Thyroid gland (tissue), 4 donors: ENCODE measurements around the gene AFAP1L1. TPM values are rescaled to one million over a fixed set of nuclear protein-coding genes. Genes with fewer than 3 reads are reported as not detected.
"Not testable (repeated sequence)": the region's sequence is repeated elsewhere in the genome, so short reads cannot be mapped to it uniquely, and the experiment has no call there.

ENCODE experiments used
- DNase-seq, 2 donors: peaks; one replicate each; pipeline ENCODE4 v3.0.0-alpha.2; 2019
- H3K27ac ChIP-seq, 3 donors: fragments of 200-600 bp; sonication (generic); 1 replicate in 2 of 3; 2 replicates in 1 of 3; pipeline ENCODE4 v1.5.1; 2016 to 2019; ENCODE audit warnings: mild to moderate bottlenecking in 1 of 3, moderate library complexity in 1 of 3
- H3K27me3 ChIP-seq: fragments of 200-600 bp; sonication (generic); one replicate; pipeline ENCODE4 v1.5.1; 2019
- H3K36me3 ChIP-seq, 2 donors: fragments of 200-600 bp; sonication (generic); one replicate each; pipeline ENCODE4 v1.5.1; 2016 to 2019
- H3K4me1 ChIP-seq, 2 donors: fragments of 200-600 bp; sonication (generic); one replicate each; pipeline ENCODE4 v1.5.1; 2017 to 2019
- H3K4me3 ChIP-seq, 3 donors: fragments of 200-600 bp; sonication (generic); replicated peaks in 1 of 3; 1 replicate in 2 of 3; 2 replicates in 1 of 3; pipeline ENCODE4 v1.5.1; 2016; ENCODE audit warnings: mild to moderate bottlenecking in 1 of 3
- H3K9me3 ChIP-seq: fragments of 200-600 bp; sonication (generic); one replicate; pipeline ENCODE4 v1.5.1; 2017
- POLR2A ChIP-seq, 2 donors: fragments of 450-650 bp; IDR thresholded peaks; one replicate each; pipeline ENCODE4 v1.6.1; 2017; ENCODE audit warnings: antibody characterized with exemption in 2 of 2, mild to moderate bottlenecking in 2 of 2, moderate library complexity in 1 of 2
- WGBS, 2 donors: methylation state at CpG; one replicate each; pipeline ENCODE4 v1.1.5; 2017; 5-methylcytosine and 5-hydroxymethylcytosine counted together
- intact Hi-C: fragments of 100-400 bp; cut with DNase I; formaldehyde crosslinking; loops from one replicate; pipeline ENCODE4 v1.15.1; 2023
- total RNA-seq, 4 donors: library from RNA; depleted of rRNA; stranded (reverse); fragments of >200 nt; gene quantifications; one replicate each; pipeline ENCODE4 v1.2.3, GENCODE V29; 2016
- TF ChIP-seq, protein P1 (sequence below), 6 experiments: fragments of 200-600 bp in 3 of 6; fragments of 450-650 bp in 3 of 6; sonication (generic) in 3 of 6; IDR thresholded peaks; one replicate each; pipeline ENCODE4 v1.5.1; 2016 to 2019; ENCODE audit warnings: antibody characterized with exemption in 6 of 6, mild to moderate bottlenecking in 2 of 6, inconsistent platforms in 1 of 6, moderate library complexity in 1 of 6

Gene AFAP1L1
- total RNA-seq, 4 donors from 2014 or later = 15.9 to 43.1 (median 26.8) TPM

DNA sequence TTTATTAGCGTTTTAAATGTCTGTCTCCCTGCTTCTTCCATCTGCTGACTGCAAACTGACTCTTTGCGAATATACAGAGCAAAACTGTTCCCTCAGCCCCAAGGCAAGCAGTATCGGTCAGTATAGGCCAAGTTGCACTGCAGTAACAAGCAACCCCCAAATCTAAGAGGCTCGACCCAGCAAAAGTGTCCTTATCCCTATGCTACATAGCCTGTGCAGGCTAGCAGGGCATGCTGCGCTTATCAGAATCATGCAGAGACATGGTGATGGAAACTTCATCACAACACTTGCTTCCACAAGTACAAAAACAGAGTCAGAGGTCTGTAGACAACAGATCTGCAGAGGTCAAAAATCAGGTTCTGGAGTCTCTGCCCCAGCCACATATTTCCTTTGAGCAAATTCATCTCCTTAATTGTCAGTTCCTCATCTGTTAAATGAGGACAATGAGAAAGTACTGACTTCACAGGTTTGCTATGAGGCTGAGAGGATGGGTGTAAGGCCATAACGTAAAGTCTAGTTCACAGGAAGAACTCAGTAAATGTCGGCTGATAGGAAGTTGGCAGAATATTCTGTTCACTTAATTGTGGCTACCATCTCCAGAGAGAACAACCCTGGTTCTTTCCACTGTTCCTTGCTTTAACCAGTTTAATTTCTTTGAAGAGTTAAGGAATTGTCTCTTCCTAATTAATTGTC, 117.0 kb downstream of the AFAP1L1 start:
- Histone ChIP-seq H3K27ac (no peak overlapping the region), H3K4me1 (no peaks in the 10 kb centered on the region)

DNA sequence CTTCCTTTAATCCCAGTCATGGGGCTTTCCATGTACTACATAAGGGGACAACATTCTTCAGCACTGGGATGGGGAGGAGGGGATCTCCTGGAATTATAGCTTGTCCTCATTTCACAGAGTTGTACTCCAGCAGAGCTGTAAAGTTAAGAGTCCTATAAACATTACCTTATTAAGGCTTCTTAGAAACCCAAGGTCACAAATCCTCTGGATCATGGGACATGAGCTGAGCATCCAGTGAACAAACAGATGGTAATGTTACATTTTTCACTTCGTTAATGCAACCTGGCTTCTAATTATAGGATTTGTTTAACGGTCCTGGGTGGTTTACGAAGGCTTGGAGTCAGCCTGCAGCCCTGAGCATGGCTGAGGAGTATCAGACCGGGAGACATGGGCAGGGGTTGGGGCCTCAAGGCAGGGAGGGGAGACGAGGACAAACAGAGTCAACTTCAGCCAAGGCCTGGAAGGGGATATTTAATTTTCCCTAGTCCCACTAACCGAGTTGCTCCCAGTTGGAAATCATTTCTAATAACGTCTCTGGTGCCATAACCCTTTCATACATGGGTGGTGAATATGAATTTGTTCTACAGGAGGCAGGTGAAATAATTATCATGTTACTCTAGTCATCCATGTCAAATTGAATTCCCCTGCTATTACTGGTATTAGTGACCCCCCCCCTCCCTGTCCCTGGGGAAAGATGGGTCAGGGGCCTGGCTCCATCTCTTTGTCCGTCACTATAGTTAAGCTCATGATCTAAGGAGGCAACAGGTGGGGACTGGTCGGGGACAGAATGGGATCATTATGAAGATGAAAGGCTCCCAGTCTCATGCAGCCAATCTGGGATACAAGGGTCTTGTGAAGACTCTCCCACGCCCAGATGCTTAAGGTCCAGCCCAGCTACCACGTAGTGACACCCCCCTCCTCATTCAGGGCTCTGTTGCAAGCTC, 118.2 kb downstream of the AFAP1L1 start:
- H3K4me1 ChIP-seq = no peaks in the 10 kb centered on the region
- no peak for TF ChIP-seq POLR2A (IDR thresholded peaks at IDR 0.05)
- TF ChIP-seq, protein P1, sequence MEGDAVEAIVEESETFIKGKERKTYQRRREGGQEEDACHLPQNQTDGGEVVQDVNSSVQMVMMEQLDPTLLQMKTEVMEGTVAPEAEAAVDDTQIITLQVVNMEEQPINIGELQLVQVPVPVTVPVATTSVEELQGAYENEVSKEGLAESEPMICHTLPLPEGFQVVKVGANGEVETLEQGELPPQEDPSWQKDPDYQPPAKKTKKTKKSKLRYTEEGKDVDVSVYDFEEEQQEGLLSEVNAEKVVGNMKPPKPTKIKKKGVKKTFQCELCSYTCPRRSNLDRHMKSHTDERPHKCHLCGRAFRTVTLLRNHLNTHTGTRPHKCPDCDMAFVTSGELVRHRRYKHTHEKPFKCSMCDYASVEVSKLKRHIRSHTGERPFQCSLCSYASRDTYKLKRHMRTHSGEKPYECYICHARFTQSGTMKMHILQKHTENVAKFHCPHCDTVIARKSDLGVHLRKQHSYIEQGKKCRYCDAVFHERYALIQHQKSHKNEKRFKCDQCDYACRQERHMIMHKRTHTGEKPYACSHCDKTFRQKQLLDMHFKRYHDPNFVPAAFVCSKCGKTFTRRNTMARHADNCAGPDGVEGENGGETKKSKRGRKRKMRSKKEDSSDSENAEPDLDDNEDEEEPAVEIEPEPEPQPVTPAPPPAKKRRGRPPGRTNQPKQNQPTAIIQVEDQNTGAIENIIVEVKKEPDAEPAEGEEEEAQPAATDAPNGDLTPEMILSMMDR (IDR thresholded peaks at IDR 0.05) = no peak
- intact Hi-C loops = no loop called here
- H3K9me3 ChIP-seq = no peaks in the 10 kb centered on the region
- DNase-seq = no peak
- H3K4me3 ChIP-seq = no peak overlapping the region
- 84 to 91% methylated on average over 11 of the region's 11 CpGs for WGBS, 2 donors
- no peak overlapping the region for H3K27ac ChIP-seq
- H3K36me3 ChIP-seq = no peaks in the 10 kb centered on the region
- no peaks in the 10 kb centered on the region for H3K27me3 ChIP-seq

More for the DNA sequence above, 117.0 kb downstream of the AFAP1L1 start:
- H3K9me3 ChIP-seq = no peaks in the 10 kb centered on the region
- TF ChIP-seq POLR2A (IDR thresholded peaks at IDR 0.05) = no peak
- TF ChIP-seq, protein P1 (IDR thresholded peaks at IDR 0.05) = no peak
- 64 to 78% methylated on average over 7 of the region's 7 CpGs for WGBS, 2 donors
- H3K27me3 ChIP-seq = no peaks in the 10 kb centered on the region
- intact Hi-C loops = no loop called here
- no peak overlapping the region for H3K4me3 ChIP-seq
- H3K36me3 ChIP-seq = no peaks in the 10 kb centered on the region
- DNase-seq = no peak

DNA sequence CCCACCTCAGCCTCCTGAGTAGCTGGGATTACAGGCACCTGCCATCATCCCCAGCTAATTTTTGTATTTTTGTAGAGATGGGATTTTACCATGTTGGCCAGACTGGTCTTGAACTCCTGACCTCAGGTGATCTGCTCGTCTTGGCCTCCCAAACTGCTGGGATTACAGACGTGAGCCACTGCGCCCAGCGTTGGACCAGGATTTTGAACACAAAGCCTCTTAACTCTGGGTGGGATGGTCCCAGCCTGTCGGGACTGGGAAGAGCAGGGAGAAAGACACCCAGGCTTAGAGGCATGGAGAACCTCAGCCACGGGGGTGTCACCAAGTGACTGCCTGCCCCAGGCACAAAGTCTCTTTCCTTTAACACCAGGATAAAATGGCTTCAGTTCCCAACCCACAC, 119.4 kb downstream of the AFAP1L1 start:
- H3K4me1 ChIP-seq, DNase-seq, H3K4me3 ChIP-seq, intact Hi-C loops, H3K27ac ChIP-seq, H3K9me3 ChIP-seq, H3K36me3 ChIP-seq, H3K27me3 ChIP-seq: not testable (repeated sequence)
- 88 to 89% methylated on average over 6 of the region's 6 CpGs for WGBS, 2 donors

Other genes with a start within 250 kb of the AFAP1L1 start
- gene SH3TC2, start 208.8 kb upstream of the AFAP1L1 start, total RNA-seq = 1 to 10 TPM in 3 of 4 donors, under 1 TPM in 1; 0.83 to 2.0 (median 1.5) TPM
- gene ABLIM3, start 130.4 kb upstream of the AFAP1L1 start, total RNA-seq = 10 to 100 TPM; 10.5 to 30.4 (median 22.3) TPM
- gene GRPEL2, start 73.6 kb downstream of the AFAP1L1 start, total RNA-seq = 10 to 100 TPM; 12.6 to 19.6 (median 13.7) TPM
- gene PCYOX1L, start 86.2 kb downstream of the AFAP1L1 start, total RNA-seq = 1 to 10 TPM; 1.8 to 4.4 (median 2.4) TPM
- gene IL17B, start 107.4 kb downstream of the AFAP1L1 start, total RNA-seq = 1 to 10 TPM in 1 of 4 donors, not detected in 3; 1.7 TPM